Measurements from ENCODE around the gene GJC3. TPM values are rescaled to one million over a fixed set of nuclear protein-coding genes. Genes with fewer than 3 reads are reported as not detected.

The GJC3 gene
- total RNA-seq, result not detected in 2 replicates

GRCh38 chr7:99928994-99929729, at the start of gene GJC3:
Gene GJC3 (minus strand): TSS chr7:99929620. CDS start chr7:99929620, 0 bp downstream.

GRCh38 chr7:99975782-99976521, 46.5 kb upstream of the GJC3 start, which contains the start of gene AZGP1:
Gene AZGP1 (minus strand): TSS chr7:99976031. CDS start chr7:99976020, 11 bp downstream.

DNA sequence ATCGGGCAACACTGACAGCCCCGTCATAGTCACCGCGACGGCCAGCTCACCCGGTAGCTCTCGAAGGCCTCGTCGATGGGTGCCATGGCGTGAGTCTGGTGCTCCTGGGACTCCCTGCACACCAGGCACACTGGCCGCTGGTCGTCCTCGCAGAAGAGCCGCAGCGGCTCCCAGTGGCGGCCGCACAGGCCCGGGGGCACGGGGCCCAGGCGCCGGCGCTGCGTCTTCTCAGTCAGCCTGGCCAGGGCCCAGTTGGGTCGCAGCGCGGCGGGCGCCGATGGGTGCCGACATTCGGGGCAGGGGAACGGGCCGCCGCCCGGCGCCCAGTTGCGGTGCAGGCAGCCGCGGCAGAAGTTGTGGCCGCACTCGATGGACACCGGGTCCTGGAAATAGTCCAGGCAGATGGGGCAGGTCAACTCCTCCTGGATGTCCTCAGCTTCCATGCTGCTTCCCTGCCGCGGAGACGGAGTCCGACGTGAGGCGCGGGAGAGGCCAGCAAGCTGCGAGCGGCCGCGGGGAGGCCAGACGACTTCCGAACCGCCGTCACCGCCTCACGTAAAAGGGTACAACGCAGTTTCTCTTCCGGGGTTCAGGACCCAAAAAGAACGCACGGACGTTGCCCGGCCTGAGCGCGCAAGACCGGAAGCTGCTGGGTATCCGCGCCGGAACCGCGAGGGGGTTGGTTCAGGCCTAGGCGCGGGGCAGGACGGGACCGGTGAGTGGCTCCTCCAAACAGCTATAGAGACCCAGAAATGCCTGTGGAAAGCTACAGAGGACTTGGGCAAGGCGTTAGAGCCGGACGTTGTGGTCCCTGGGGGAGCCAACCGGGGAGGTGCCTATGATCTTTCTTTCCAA, 10.2 kb downstream of the GJC3 start, which contains the start of gene TRIM4:
Gene TRIM4, minus strand, starts transcription at position 572 of the 855 bp plus-strand sequence. Its CDS starts 129 bp downstream, at position 443.

DNA sequence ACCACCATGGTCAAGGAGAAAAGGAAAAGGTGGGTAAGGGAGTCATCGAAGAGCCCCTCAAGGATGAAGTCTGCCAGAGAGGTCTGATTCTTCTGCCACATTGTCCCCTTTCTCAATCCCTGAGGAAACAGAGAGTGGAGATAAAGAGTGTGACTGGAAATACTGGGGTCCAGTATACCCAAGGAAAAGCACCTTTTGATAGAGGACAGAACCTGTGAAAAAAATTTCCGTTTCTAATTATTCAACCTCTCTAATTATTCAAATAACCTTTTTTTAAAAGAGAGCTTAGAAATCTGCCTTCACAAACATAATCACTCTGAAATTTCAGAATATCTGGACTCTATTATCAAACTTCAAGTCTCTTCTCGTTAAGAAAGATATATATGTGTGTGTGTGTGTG, 52.5 kb downstream of the GJC3 start, which contains the start of gene OR2AE1:
Gene OR2AE1, minus strand, starts transcription at position 101 of the 400 bp plus-strand sequence. Its CDS starts 0 bp downstream, at position 101.

Small RNA genes lying within 50 kb of the gene (small RNA-seq; reads per million reads assigned to genes)
- gene RF00019 (not detected), gene RF00561 (not detected)

Other genes starting within 250 kb of the GJC3 start
- 0.32 TPM in 1 of 2 replicates, not detected in the other for gene CYP3A5, start 249.6 kb downstream of the GJC3 start, total RNA-seq
- not detected in 2 replicates for gene CYP3A7, start 194.4 kb downstream of the GJC3 start, total RNA-seq
- gene CYP3A4, start 145.4 kb downstream of the GJC3 start, total RNA-seq, result not detected in 2 replicates
- not detected in 2 replicates for gene CYP3A43, start 101.6 kb downstream of the GJC3 start, total RNA-seq
- gene OR2AE1, start 52.6 kb downstream of the GJC3 start, total RNA-seq, result 0.32 TPM in 1 of 2 replicates, not detected in the other
- 25.2 and 29.0 TPM in 2 replicates for gene TRIM4, start 10.1 kb downstream of the GJC3 start, total RNA-seq
- 0.12 TPM in 1 of 2 replicates, not detected in the other for gene AZGP1, start 46.4 kb upstream of the GJC3 start, total RNA-seq
- gene ZKSCAN1, start 86.0 kb upstream of the GJC3 start, total RNA-seq, result 42.1 and 62.0 TPM in 2 replicates
- gene ZSCAN21, start 120.2 kb upstream of the GJC3 start, total RNA-seq, result 10.9 and 17.4 TPM in 2 replicates
- gene ZNF3, start 152.1 kb upstream of the GJC3 start, total RNA-seq, result 23.3 and 31.5 TPM in 2 replicates
- gene COPS6, start 159.3 kb upstream of the GJC3 start, total RNA-seq, result 32.3 and 42.3 TPM in 2 replicates
- 12.5 and 12.8 TPM in 2 replicates for gene MCM7, start 171.8 kb upstream of the GJC3 start, total RNA-seq
- 15.7 and 23.4 TPM in 2 replicates for gene AP4M1, start 172.0 kb upstream of the GJC3 start, total RNA-seq
- gene TAF6, start 189.7 kb upstream of the GJC3 start, total RNA-seq, result 39.9 and 40.7 TPM in 2 replicates
- gene CNPY4, start 190.0 kb upstream of the GJC3 start, total RNA-seq, result 29.4 and 31.0 TPM in 2 replicates
- 1.8 and 2.9 TPM in 2 replicates for gene MBLAC1, start 197.3 kb upstream of the GJC3 start, total RNA-seq
- gene LAMTOR4, start 219.3 kb upstream of the GJC3 start, total RNA-seq, result 54.8 and 60.7 TPM in 2 replicates
- 10.3 and 14.3 TPM in 2 replicates for gene TRAPPC14, start 229.1 kb upstream of the GJC3 start, total RNA-seq
- 3.6 and 4.9 TPM in 2 replicates for gene GAL3ST4, start 239.0 kb upstream of the GJC3 start, total RNA-seq
- 0.73 and 1.6 TPM in 2 replicates for gene GPC2, start 247.8 kb upstream of the GJC3 start, total RNA-seq
- gene STAG3, start 248.3 kb upstream of the GJC3 start, total RNA-seq, result 0.12 and 0.32 TPM in 2 replicates

Measured in hair follicle dermal papilla cell (primary cell).